OCI-LY3 (cell line): ENCODE data around the gene DDT.
"Not testable (repeated sequence)": the region's sequence is repeated elsewhere in the genome, so short reads cannot be mapped to it uniquely, and the experiment has no call there.

Source experiments
- H2AFZ ChIP-seq: fragments of 200-600, 300-600 bp; shearing (Covaris generic); 2 replicates; pipeline ENCODE4 v1.6.0; 2014; ENCODE audit warnings: antibody characterized with exemption, low read depth, low read length
- H3K27ac ChIP-seq: fragments of 200-600, 300-600 bp; sonication (generic); 2 replicates; pipeline ENCODE4 v1.5.1; 2014; ENCODE audit warnings: mild to moderate bottlenecking, low read length, moderate library complexity, mixed read lengths
- H3K27me3 ChIP-seq: fragments of 200-600, 300-600 bp; sonication (generic); 2 replicates; pipeline ENCODE4 v1.6.1; 2014; ENCODE audit warnings: low read depth, low read length, mixed read lengths
- H3K36me3 ChIP-seq: fragments of 200-600, 300-600 bp; sonication (generic); replicated peaks from 2 replicates; pipeline ENCODE3; 2014; ENCODE audit warnings: low read depth, low read length, mixed read lengths
- H3K4me1 ChIP-seq: fragments of 300-600, 200-600 bp; sonication (generic); 2 replicates; pipeline ENCODE4 v1.6.1; 2014; ENCODE audit warnings: low read length, mixed read lengths
- H3K4me2 ChIP-seq: fragments of 200-600, 300-600 bp; sonication (generic); 2 replicates; pipeline ENCODE4 v1.6.1; 2014; ENCODE audit warnings: low read length, mixed read lengths
- H3K4me3 ChIP-seq: fragments of 300-600, 200-600 bp; sonication (generic); 2 replicates; pipeline ENCODE4 v1.5.1; 2014; ENCODE audit warnings: antibody characterized with exemption, mild to moderate bottlenecking, low read length, moderate library complexity
- H3K79me2 ChIP-seq: fragments of 300-600, 200-600 bp; shearing (Covaris generic); 2 replicates; pipeline ENCODE4 v1.6.1; 2014; ENCODE audit warnings: mild to moderate bottlenecking, low read length, mixed read lengths
- H3K9ac ChIP-seq: fragments of 300-600, 200-600 bp; shearing (Covaris generic); 2 replicates; pipeline ENCODE4 v1.6.0; 2014; ENCODE audit warnings: mild to moderate bottlenecking, low read length, moderate library complexity
- H3K9me3 ChIP-seq: fragments of 200-600, 300-600 bp; shearing (Covaris generic); 2 replicates; pipeline ENCODE4 v1.6.1; 2014; ENCODE audit warnings: low read length, mixed read lengths; ENCODE audit not compliant: insufficient read depth
- H4K20me1 ChIP-seq: fragments of 200-600, 300-600 bp; sonication (generic); 2 replicates; pipeline ENCODE4 v1.6.1; 2016; ENCODE audit warnings: low read length, mixed read lengths; ENCODE audit not compliant: insufficient read depth
- EZH2phosphoT487 ChIP-seq: fragments of 200-600 bp; shearing (Covaris generic); IDR thresholded peaks from 2 replicates; pipeline ENCODE4 v1.6.1; 2018; ENCODE audit warnings: antibody characterized with exemption, mixed run types, low read depth
- TF ChIP-seq, protein P1 (sequence below): fragments of 200-600, 300-600 bp; sonication (generic); IDR thresholded peaks from 2 replicates; pipeline ENCODE4 v1.5.1; 2014; ENCODE audit warnings: antibody characterized with exemption, low read length, low read depth

The DDT gene

DNA sequence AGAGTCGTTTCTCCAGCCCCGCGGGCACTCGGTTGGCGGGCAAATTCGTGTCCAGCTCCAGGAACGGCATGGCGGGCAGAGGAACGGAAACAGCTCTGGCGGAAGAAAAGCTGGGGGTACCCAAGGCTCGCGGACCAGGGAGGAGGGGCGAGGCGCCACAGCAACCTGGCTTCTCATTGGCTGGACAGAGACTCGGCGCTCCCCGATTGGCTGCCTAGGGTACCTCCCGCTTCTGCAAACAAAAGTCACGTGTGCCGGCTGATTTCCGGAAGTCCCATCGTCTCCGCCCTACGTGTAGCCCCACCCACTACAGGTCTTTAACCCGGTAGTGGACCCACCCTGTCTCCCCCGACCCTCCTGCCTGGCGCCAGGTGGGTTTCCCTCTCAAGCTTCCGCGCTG is at the start of gene DDT:
DDT (minus strand) TSS at position 97 of the 400 bp plus-strand sequence; CDS start at position 70, 27 bp downstream.
- H3K4me2 ChIP-seq, H4K20me1 ChIP-seq, H3K9ac ChIP-seq, H3K27ac ChIP-seq, H3K27me3 ChIP-seq, H2AFZ ChIP-seq, H3K9me3 ChIP-seq, H3K4me1 ChIP-seq: not testable (repeated sequence)
- Histone ChIP-seq H3K36me3 (peaks cover 26% of the 10 kb centered on the region), H3K79me2 (peaks cover 23% of the 10 kb centered on the region), H3K4me3 (peak within 1 kb of the TSS; percentile 31; the same call in 1 of the 2 replicates)

DNA sequence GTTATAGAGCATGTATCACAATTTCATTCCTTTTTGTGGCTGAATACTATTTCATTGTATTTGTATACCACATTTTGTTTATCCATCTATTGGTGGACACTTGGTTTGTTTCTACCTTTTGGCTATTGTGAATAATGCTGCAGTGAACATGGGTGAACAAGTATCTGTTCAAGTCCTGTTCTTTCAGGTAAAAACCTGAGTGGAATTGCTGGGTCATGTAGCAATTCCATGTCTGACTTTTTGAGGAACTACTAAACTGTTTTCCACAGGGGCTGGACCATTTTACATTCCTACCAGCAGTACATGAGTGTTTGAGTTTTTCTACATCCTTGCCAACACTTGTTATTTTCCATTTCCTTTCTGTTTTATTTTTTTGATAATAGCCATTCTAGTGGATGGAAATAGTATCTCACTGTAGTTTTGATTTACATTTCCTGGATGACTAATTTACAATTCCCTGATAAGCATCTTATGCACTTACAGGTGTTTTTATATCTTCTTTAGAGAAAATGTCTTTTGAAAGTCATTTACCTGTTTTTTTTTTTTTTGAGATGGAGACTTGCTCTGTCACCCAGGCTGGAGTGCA is 49.1 kb upstream of the DDT start:
- Histone ChIP-seq H3K4me2 (no peak overlapping the region), H3K79me2 (peaks cover 46% of the 10 kb centered on the region)
- no peak for TF ChIP-seq EZH2phosphoT487
- TF ChIP-seq, protein P1, sequence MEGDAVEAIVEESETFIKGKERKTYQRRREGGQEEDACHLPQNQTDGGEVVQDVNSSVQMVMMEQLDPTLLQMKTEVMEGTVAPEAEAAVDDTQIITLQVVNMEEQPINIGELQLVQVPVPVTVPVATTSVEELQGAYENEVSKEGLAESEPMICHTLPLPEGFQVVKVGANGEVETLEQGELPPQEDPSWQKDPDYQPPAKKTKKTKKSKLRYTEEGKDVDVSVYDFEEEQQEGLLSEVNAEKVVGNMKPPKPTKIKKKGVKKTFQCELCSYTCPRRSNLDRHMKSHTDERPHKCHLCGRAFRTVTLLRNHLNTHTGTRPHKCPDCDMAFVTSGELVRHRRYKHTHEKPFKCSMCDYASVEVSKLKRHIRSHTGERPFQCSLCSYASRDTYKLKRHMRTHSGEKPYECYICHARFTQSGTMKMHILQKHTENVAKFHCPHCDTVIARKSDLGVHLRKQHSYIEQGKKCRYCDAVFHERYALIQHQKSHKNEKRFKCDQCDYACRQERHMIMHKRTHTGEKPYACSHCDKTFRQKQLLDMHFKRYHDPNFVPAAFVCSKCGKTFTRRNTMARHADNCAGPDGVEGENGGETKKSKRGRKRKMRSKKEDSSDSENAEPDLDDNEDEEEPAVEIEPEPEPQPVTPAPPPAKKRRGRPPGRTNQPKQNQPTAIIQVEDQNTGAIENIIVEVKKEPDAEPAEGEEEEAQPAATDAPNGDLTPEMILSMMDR = no peak

DNA sequence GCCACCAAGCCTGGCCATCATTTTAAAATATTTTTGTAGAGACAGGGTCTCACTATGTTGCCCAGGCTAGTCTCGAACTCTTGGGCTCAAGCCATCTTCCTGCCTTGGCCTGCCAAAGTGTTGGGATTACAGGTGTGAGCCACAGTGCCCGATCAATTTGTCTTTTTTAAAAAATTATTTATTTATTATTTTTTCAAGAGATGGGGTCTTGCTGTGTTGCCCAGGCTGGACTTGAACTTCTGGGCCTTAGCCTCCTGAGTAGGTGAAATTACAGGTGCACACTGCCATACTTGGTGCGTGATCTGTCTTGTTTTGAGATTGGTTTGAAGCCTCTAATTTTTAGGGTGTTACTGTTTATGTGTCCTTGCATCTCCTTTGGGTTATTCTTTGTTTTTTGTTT is 47.1 kb upstream of the DDT start:
- no peak overlapping the region for H3K27ac ChIP-seq
- peaks cover 13% of the 10 kb centered on the region; the same call in 1 of the 2 replicates for H4K20me1 ChIP-seq
- no peak overlapping the region for H3K4me2 ChIP-seq
- no peak overlapping the region for H3K9ac ChIP-seq
- no peak overlapping the region for H2AFZ ChIP-seq
- no peaks in the 10 kb centered on the region for H3K27me3 ChIP-seq
- H3K9me3 ChIP-seq = no peaks in the 10 kb centered on the region
- H3K79me2 ChIP-seq = peaks cover 46% of the 10 kb centered on the region
- H3K36me3 ChIP-seq = peaks cover 9% of the 10 kb centered on the region
- H3K4me3 ChIP-seq = no peak overlapping the region
- TF ChIP-seq, protein P1 = no peak
- TF ChIP-seq EZH2phosphoT487 = no peak
- peaks cover 3% of the 10 kb centered on the region for H3K4me1 ChIP-seq

More for the DNA sequence above, 49.1 kb upstream of the DDT start:
- Histone ChIP-seq H3K27me3 (no peaks in the 10 kb centered on the region), H4K20me1 (peaks cover 28% of the 10 kb centered on the region; the same call in 1 of the 2 replicates), H3K9ac (no peak overlapping the region), H3K9me3 (no peaks in the 10 kb centered on the region), H3K27ac (no peak overlapping the region), H3K4me1 (peaks cover 3% of the 10 kb centered on the region), H3K36me3 (peaks cover 2% of the 10 kb centered on the region), H3K4me3 (no peak overlapping the region), H2AFZ (no peak overlapping the region)

DNA sequence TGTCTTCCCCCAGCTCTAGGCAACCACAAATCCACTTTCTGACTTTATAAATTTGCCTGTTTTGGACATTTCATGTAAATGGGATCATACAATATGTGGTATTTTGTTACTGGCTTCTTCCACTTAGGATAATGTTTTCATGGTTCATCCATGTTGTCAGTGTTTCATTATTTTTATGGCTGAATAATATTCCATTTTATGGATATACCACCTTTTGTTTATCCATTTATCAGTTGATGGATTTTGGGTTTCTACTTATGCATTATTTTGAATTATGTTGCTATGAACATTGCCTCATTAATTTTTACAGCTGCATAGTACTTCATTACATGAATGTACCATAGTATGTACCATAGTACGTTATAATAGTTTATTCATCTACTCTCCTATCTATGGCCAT is 41.9 kb upstream of the DDT start:
- no peak overlapping the region for H3K4me3 ChIP-seq
- H3K36me3 ChIP-seq = peaks cover 14% of the 10 kb centered on the region
- H3K27ac ChIP-seq = no peak overlapping the region
- peaks cover 10% of the 10 kb centered on the region; the same call in 1 of the 2 replicates for H4K20me1 ChIP-seq
- no peaks in the 10 kb centered on the region for H3K9me3 ChIP-seq
- H3K9ac ChIP-seq = no peak overlapping the region
- no peak overlapping the region for H2AFZ ChIP-seq
- H3K4me2 ChIP-seq = no peak overlapping the region
- no peaks in the 10 kb centered on the region for H3K27me3 ChIP-seq
- peaks cover 8% of the 10 kb centered on the region for H3K4me1 ChIP-seq
- peaks cover 65% of the 10 kb centered on the region for H3K79me2 ChIP-seq
- TF ChIP-seq EZH2phosphoT487 = no peak
- TF ChIP-seq, protein P1 = no peak
